Measurements from ENCODE around the gene AMER3.
A peak's percentile ranks its signal among the peaks of the same experiment; 100 is the strongest.
"Not testable (repeated sequence)": the region's sequence is repeated elsewhere in the genome, so short reads cannot be mapped to it uniquely, and the experiment has no call there.

AMER3 gene, protein sequence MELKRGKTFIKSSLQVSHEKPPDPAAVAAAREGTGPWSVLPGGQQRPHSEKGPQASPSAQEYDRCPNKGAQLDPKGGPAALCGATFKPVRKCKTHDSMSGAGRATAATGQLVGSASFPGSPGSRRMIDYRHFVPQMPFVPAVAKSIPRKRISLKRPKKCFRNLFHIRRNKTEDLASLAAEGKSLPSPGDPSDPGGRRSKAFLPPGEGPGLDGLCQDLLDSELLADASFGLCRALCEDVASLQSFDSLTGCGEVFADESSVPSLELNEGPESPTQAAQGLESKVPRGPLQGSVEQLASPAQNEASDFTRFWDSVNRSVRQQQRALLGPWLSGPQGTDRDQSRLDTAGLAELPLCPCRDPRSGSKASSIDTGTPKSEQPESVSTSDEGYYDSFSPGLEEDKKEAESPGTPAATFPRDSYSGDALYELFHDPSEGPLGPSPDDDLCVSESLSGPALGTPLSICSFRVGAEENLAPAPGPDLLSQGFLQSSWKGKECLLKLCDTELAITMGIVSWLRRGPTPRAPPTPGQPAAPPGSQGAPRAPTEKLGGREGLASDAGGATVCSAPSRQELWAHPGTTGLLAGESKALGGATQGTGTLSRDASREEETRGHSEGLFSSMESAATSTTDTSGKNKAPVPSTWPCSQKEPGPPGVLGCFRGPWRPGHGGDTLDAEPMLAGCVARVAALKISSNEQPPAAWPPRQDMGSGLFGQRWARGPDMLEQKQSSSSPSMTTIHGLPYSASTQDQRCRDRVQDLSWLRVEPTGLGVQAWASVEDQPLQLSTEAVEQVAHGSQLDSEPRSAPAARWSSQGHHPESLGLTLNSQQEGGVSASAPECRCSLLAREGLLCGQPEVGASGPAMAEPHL

GRCh38 chr2:130755256-130756052 lies at the start of gene AMER3:
Gene AMER3 (plus strand): TSS chr2:130755540. CDS start chr2:130762073, 6,533 bp downstream.
- DNase-seq = no peak

DNA sequence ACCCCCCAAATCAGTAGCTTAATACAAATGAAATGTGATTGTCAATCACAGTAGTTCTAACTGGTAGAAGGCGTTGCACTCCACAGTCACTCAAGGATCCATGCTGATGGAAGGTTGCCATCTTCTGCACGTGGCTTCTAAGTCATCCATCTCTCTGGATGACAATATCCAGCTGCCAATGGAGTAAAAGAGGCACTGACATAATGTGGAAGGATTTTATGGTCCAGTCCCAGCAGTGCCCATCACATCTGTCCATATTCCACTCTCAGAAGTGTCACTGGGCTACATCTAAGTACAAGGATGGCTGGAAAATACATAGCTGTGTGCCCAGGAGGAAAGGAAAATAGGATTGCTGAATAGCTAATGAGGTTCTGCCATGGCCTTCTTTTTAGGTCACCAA lies 40.5 kb upstream of the AMER3 start:
- not testable (repeated sequence) for DNase-seq

DNA sequence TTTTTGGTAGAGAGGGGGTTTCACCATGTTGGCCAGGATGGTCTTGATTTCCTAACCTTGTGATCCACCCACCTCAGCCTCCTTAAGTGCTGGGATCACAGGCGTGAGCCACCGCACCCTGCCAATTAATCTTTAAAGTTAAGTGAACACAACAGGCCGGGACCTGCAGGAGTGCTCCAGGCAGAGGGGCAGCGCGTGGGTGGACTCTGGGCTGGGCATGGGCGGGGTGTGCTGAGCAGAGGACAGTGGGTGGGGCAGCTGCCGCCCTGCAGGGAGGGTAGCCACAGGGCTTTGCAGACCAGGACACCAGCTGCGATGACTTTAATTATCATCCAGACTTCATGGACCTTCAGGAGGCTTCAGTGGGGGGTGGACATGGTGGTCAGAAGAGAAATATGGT lies 35.3 kb upstream of the AMER3 start:
- no peak for DNase-seq

GRCh38 chr2:130720528-130720927 lies 34.8 kb upstream of the AMER3 start:
- no peak for DNase-seq

DNA sequence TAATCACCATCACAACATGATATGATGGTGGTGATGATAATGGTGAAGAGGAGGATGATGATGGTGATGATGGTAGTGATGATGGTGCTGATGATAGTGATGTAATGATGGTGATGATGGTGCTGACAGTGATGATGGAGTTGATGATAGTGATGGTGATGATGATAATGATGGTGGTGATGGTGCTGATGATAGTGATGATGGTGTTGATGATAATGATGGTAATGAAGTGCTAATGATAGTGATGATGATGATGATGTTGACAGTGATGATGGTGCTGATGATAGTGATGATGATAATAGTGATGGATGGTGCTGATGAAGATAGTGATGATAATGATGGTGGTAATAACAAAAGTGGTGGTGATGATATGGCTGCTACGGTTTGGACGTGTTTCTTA lies 30.9 kb upstream of the AMER3 start:
- DNase-seq = no peak

DNA sequence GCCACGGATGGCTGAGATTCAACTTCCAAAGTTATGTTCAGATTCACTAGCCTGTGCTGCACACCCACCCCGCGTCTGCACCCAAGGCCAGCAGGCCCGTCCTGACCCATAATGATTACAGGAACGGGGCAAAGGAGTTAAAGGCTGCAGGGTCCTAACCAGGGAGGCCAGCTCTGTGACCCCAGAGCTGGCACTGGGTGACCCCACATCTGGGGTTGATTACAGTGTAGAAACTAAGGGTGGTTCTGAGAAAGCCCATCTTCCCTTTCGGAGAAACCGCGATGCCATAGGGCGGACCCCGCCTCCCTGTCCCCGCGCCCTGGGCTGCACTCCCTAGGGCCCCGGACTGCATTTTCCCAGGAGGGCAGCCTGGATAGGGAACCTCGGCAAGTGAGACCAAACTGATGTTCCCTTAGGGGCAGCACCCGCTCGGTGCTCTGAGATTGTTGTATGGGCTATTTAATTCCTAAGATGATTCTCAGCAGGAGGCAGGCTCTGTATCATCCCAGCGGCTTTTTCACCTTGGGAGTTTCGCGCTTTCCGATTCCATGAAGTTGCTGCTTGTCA lies 28.6 kb upstream of the AMER3 start:
- DNase-seq = no peak

GRCh38 chr2:130727286-130727924 lies 27.9 kb upstream of the AMER3 start:
- peak; percentile 22 for DNase-seq

DNA sequence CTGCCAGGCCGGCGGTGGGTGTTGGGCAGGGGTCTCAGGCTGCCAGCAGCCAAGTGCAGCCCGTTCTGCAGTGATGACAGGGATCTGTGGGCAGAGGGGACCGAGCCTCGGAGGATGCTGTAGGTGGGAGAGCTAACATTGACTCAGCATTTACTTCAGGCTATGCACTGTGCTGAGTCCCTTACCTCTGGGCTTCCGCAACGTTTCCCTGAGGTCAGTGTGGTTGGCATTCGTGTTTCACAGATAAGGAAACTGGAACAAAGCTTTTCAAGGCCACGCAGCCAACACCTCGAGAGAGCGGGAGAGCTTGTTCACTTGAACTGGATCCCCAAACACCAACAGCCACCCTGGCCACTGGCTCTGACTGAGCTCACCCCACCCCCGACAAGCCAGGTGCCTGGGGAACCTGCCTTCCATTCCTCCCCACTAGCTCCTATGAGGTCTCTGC lies 27.3 kb upstream of the AMER3 start:
- DNase-seq = no peak

- DNase-seq = no peak
Measured at GRCh38 chr2:130728549-130729316, 26.6 kb upstream of the AMER3 start, which contains the start of gene GPR148. Gene GPR148 (plus strand): TSS chr2:130729070. CDS start chr2:130729152, 82 bp downstream.

DNA sequence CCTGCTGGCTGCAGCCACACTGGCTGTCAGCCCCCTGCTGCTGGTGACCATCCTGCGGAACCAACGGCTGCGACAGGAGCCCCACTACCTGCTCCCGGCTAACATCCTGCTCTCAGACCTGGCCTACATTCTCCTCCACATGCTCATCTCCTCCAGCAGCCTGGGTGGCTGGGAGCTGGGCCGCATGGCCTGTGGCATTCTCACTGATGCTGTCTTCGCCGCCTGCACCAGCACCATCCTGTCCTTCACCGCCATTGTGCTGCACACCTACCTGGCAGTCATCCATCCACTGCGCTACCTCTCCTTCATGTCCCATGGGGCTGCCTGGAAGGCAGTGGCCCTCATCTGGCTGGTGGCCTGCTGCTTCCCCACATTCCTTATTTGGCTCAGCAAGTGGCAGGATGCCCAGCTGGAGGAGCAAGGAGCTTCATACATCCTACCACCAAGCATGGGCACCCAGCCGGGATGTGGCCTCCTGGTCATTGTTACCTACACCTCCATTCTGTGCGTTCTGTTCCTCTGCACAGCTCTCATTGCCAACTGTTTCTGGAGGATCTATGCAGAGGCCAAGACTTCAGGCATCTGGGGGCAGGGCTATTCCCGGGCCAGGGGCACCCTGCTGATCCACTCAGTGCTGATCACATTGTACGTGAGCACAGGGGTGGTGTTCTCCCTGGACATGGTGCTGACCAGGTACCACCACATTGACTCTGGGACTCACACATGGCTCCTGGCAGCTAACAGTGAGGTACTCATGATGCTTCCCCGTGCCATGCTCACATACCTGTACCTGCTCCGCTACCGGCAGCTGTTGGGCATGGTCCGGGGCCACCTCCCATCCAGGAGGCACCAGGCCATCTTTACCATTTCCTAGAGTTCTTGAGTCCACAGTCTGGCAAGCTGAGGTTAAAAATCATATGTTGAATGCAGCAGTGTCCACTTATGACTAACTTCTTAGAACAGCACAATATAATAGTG lies 25.7 kb upstream of the AMER3 start:
- DNase-seq = no peak

- not testable (repeated sequence) for DNase-seq
Measured at GRCh38 chr2:130732257-130732656, 23.1 kb upstream of the AMER3 start.

GRCh38 chr2:130735200-130735599 lies 20.1 kb upstream of the AMER3 start:
- DNase-seq = no peak

DNA sequence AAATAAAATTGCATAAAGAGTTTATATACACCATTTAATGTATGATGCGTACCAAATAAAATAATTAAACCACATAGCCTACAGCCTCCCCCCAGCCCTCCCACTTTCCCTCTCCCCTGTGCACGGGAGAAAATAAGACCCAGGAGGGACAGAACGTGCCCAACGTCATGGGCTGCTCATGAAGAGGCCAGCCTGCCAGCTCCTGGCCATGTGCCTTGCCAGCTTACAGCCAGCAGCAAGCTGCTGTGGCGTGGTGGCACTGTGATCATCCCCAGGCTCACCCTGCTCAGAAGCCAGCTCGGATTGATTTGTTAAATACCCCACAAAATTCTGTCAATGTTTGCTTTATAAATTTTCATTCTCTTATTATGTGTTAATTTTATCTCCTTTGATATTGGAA lies 18.9 kb upstream of the AMER3 start:
- DNase-seq = no peak

GRCh38 chr2:130737592-130737991 lies 17.7 kb upstream of the AMER3 start:
- no peak for DNase-seq

- DNase-seq = no peak
Measured at GRCh38 chr2:130740671-130741070, 14.7 kb upstream of the AMER3 start.

GRCh38 chr2:130743278-130743677 lies 12.1 kb upstream of the AMER3 start:
- no peak for DNase-seq

DNA sequence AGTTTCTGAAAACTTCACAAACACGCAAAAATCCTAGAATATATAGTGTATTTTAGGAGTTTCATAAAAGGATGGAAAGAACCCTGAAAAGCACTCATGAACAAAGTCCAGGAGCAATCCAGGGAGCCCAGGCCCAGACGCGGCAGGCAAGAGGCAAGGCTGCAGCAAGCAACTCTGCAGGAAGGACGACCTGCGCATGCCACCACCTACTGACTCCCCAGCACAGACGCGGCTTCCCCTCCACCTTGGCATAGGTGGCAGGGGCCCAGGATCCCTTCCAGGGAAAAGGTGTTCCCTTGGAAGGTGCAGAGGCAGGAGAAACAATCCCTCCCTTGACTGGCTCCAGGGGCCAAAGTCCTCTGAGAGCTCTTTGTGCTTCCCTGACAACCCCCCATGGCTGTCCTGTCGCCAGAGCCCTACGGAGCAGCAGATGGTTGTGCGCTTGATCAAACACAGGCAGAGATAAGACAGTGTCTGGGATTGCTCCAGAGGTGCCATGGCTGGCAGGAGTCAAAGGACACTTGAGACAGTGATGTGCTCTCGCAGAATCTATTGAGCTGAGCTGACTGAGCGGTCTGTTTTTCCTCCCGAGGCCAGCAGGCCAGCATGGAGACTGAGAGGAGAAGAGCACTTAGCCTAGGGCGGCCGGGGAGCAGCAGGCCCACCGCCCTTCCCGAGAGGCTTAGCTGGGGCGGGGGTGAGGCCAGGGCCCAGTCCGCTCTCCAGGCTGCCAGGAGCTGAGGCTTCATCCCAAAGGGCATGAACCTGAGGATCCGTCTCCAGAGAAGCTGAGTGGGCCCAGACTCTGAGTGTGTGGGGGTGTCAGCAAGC lies 10.8 kb upstream of the AMER3 start:
- DNase-seq = no peak

DNA sequence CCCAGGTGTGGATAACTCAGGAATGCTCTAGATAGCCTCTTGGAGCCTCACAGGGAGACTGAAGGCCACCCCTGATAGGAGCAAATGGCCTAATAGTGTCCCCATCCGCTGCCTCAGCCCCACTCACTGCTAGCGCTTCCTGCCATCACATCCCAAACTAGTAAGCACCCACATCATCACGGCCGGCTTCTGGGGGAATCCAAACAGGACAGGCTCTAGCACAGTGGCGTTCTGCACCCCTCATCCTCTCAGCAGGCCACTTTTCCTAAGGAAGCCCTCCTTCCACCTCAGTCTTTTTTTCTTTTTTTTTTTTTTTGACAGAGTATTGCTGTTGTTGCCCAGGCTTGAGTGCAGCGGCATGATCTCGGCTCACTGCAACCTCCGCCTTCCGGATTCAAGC lies 6.3 kb upstream of the AMER3 start:
- DNase-seq = no peak

GRCh38 chr2:130749641-130750040 lies 5.7 kb upstream of the AMER3 start:
- no peak for DNase-seq
